ENCODE measurements around the gene RHOBTB1.

RHOBTB1 gene

DNA sequence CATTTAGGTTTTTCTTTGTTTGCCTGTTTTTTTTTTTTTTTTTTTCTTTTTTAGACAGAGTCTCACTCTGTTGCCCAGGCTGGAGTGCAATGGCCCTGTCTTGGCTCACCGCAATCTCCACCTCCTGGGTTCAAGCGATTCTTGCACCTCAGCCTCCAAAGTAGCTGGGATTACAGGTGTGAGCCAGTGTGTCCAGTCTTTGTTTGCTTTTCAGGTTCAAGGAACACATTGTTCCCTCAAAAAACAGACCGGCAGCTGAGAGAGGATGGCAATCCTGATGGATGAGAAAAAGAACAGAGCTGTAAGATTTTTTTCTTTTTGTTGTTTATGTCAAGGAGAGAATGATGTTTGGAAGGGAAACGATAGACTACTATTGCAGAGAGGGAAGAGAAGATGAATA, 23.3 kb upstream of the RHOBTB1 start:
- no peak for DNase-seq (ENCODE audit: low read depth in 2 of 3, low spot score in 2 of 3)

DNA sequence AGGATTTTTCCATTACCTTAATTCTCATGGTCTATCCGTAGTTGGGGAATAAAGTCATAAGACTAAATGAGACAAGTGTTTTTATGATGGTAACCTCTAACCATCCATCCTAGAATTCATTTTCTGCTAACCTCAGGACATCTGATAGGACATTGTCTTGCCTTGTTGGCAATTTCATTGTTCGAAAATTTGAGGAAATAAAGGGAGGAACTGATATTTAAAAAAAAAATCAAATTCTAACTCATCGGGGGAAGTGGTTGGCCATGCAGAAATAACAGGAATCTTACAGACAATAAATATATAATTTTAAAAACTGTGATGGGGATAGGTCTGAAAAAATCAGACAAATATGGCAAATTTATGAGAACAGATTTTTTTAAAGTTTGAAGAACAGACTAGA, 21.7 kb upstream of the RHOBTB1 start:
- DNase-seq (ENCODE audit: low read depth in 2 of 3, low spot score in 2 of 3): no peak

DNA sequence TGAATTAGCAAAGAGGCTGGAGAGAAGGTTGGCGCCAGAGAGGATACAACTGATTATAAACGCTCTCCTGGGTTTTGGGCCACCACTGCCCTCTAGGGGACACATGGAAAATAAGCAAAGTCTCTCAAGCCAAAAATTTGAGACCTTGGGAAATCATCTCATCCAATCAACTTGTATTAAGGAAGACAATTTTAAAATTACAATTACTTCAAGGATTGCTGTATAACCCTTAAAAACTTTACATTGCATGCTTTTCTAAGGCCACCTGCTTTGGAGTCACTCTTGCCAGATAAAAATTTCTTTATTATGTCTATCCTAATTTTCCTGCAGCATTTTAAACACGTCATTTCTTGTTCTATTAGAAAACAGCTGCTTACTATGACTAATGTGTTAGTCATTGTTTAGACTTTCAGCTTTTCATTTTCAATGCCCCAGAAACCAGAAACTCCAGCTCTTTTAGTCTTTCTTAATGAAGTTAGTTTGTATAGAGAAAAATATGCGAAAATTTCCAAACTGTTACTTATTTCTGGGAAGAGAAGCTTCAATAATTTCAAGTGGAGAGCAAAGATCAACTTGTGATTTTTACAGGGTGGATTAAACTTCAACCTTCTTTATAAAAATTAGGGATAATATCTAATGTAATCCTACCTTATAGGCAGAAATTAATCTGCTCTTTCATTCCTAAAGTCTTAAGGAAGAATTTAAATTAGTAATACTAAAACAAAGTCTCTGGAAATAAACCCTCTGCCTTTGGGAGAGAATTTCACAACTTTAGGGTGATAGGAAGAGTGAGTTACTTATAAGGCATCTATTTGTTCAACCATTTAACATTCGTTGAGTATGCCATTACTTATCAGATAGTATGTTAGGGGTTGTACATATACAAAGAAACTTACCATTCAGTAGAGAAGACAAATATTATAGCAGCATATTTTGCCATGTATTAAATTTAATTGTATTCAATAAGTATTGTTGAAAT, 20.6 kb upstream of the RHOBTB1 start:
- DNase-seq (ENCODE audit: low read depth in 2 of 3, low spot score in 2 of 3): no peak

DNA sequence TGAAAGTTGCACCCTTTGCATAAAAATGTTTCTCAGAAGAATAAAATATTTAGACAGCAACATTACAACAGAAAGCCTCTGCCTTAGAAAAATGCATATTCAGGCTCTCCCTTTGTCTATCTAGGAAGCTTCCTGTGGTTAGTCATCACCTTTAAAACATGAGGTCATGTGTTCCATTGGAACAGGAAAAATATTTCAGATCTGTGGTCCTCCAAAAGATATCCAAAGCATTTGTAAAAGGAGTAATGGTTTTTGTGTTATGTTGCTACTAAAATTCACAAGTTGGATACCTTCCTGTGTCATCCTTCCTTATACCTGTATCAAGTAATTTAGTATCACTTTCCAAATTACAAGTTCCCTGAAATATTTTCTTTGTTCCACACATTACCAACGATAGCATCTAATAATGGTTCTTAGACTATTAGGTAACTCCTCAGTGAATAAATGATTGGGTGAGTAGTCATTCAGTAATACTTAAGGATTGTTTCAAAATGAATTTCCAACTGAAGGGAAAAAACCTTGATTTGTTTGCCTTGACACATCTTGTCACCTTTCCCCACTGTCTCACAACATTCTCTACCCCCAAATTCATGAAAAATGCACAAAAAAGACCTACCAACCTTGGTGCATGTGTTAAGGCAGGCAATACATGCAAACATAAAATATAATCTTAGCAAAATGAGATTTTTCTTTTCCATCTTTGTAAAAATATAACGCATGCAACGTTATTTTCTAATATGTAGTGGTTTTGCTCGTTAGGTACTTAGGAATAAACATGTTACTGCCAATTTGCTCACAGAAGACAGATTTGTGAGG, 19.7 kb upstream of the RHOBTB1 start:
- DNase-seq (ENCODE audit: low read depth in 2 of 3, low spot score in 2 of 3): no peak

GRCh38 chr10:60962946-60963345, 19.0 kb upstream of the RHOBTB1 start:
- DNase-seq (ENCODE audit: low read depth in 2 of 3, low spot score in 2 of 3): no peak

DNA sequence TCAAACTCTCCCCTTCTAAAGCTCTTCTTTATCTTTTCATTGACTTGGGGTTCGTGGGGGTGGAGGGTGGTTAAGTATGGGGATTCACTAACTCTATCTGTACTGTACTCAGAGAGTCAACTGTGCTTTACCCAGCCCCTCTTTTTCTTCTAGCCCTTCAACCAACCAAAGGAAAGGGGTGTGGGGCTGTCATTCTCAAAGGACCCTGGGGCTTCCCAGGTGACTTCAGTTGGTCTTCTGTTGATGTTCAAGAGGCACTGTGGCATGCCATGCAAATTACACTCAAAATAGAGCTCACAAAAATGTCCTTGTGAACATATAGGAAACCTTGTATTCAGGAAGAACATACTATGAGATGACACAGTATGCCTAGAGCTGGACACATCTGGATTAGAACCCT, 16.9 kb upstream of the RHOBTB1 start:
- DNase-seq (ENCODE audit: low read depth in 2 of 3, low spot score in 2 of 3): no peak

GRCh38 chr10:60960031-60960430, 16.0 kb upstream of the RHOBTB1 start:
- no peak for DNase-seq (ENCODE audit: low read depth in 2 of 3, low spot score in 2 of 3)

DNA sequence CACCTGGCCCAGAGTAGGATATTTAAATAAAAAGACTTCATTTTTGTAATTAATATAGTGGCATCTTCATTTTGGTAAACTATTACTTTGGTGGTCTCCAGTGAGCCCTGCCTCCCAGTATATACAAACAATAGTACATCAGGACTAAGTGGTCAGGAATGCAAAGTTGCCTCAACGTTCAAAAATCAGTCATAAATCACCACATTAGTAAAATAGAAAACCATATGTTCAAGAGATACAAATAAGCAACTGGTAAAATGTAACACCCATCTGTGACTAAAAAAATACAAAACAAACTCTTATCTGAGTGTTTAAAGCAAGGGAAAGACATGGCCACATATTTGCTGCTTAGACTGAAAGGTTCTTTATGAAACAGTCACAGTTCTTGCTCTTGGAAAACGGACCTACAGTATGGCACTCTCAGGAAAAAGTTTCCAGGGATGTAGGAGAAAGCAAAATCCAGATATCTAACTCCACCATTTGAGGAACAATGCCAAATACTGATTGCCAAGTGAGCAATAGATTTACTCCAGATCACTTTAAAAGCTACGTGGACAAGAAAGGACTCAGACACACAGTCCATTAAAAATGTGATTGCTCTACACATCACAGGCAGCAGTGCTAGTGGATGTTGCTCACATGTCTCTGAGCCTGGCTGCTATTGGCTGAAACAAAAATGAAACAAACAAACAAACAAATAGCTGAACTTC, 15.1 kb upstream of the RHOBTB1 start:
- DNase-seq (ENCODE audit: low read depth in 2 of 3, low spot score in 2 of 3): no peak

GRCh38 chr10:60957667-60958221, 13.8 kb upstream of the RHOBTB1 start:
- no peak for DNase-seq (ENCODE audit: low read depth in 2 of 3, low spot score in 2 of 3)

DNA sequence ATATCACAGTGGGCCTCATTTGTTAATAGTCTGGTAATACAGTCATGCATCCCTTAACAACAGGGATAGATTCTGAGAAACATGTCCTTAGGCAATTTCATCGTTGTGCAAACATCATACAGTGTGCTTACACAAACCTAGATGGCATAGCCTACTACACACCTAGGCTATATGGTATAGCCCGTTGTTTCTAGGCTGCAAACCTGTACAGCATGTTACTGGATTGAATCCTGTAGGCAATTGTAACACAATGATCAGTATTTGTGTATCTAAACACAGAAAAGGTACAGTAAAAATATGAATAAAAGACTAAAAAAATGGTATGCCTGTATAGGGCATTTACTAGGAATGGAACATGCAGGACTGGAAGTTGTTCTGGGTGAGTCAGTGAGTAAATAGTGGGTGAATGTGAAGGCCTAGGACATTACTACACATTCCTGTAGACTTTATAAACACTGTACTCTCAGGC, 12.0 kb upstream of the RHOBTB1 start:
- DNase-seq (ENCODE audit: low read depth in 2 of 3, low spot score in 2 of 3): no peak

DNA sequence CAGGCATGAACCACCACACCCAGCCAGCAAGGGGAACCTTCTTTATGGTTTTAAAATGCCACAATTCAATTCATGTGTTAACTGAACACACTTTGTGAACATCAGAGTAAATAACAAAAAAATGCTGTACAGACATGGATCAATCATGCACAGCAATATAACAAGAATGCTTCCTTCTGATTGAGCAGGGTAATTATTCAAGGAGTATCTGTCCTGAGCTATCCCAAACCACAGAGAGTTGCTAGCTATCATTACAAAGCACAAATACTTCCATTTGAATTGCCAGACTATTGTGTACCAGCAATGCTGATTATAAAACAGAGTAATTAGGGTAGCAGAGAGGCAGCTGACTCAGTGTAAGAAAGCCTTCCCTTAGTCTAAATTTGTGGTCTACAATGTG, 11.3 kb upstream of the RHOBTB1 start:
- DNase-seq (ENCODE audit: low read depth in 2 of 3, low spot score in 2 of 3): no peak

- DNase-seq (ENCODE audit: low read depth in 2 of 3, low spot score in 2 of 3): no peak
Observed at GRCh38 chr10:60954035-60954434, 10.1 kb upstream of the RHOBTB1 start.

DNA sequence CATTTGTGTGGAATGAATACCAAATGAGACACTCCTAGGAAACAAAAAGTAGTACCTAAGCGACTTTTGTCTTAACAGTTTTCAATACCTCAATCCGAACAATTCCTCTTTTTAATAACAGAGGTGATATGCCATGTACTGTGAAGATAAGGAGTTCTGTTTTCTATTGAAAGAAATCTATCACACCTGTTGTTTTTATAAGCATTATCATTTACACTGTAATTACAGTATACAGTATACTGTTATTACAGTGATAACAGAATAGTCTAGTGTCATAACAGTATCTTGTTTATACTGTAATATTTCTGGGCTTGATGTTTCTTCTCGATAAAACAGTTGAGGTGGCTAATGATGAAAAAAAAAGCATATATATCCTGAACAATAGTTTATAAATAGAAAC, 9.4 kb upstream of the RHOBTB1 start:
- DNase-seq (ENCODE audit: low read depth in 2 of 3, low spot score in 2 of 3): no peak

GRCh38 chr10:60952846-60953220, 8.8 kb upstream of the RHOBTB1 start:
- no peak for DNase-seq (ENCODE audit: low read depth in 2 of 3, low spot score in 2 of 3)

DNA sequence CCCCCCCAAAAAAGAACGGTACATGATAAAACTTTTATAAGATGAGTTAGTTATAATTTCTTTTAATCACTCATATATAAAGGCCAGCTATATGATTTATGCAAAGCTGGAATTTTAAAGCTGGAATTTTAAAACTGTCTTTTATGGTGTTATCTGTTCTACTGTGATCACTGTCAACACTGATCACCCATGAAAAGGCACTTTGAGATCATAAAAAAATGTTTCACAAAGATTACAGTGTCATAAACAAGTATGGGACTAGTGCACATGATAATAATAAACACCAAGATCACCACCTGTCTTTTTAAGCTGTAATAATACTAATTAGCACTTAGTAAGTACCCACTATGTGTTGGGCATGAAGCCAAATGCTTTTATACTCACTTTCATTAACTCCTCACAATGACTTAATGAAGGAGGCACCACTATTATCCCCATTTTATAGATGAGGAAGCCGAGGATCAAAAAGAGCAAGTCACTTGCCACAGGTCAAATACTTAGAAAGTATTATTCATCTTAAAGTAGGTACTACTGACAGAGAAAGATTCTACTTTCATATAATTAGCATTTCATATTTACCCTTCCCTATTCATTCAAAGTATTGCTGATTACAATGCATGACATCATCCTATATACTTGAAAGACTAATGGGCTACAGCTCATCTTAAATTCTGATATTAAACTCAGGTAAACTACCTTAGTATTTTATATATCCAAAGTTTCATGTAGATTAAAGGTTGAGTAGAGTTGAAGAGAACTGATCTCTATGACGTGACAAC, 8.3 kb upstream of the RHOBTB1 start:
- no peak for DNase-seq (ENCODE audit: low read depth in 2 of 3, low spot score in 2 of 3)

GRCh38 chr10:60951272-60951724, 7.3 kb upstream of the RHOBTB1 start:
- DNase-seq (ENCODE audit: low read depth in 2 of 3, low spot score in 2 of 3): no peak

DNA sequence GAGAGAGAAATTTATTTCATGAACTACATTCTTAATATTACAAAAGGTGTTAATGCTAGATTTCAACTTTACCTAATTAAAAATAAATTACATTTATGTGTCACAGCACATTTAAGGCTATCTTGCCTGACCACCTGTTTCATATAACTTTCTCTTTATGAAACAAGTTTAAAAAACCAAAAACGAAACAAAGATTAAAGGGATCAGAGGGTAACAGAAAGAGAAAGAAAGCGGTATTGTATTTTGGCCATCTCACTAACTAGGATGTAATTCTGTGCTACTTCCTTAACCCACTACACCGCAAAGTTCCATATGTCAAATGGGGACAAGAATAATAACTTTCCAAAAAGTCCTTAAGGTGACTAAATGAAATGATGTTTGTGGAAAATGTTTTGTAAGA, 6.3 kb upstream of the RHOBTB1 start:
- no peak for DNase-seq (ENCODE audit: low read depth in 2 of 3, low spot score in 2 of 3)

GRCh38 chr10:60948851-60949250, 4.9 kb upstream of the RHOBTB1 start:
- no peak for DNase-seq (ENCODE audit: low read depth in 2 of 3, low spot score in 2 of 3)

DNA sequence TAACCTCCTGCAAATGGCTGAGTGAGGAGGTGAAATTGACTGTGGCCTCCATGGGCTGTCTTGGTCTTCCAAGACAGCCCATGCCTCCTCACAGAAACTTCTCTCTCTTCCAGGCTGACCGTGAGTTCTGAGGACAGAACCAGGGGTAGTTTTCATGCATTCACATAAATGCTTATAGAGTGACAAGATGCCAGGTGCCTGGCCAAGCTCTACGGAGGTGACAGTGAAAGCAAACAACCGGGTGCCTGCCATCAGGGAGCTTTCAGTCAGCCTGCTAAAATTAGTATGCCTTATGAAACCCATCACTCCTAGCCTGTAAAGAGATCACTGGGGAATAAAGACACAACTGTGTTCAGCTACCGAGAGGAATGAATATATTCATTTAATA, 919 bp upstream of the RHOBTB1 start:
- no peak for DNase-seq (ENCODE audit: low read depth in 2 of 3, low spot score in 2 of 3)

DNA sequence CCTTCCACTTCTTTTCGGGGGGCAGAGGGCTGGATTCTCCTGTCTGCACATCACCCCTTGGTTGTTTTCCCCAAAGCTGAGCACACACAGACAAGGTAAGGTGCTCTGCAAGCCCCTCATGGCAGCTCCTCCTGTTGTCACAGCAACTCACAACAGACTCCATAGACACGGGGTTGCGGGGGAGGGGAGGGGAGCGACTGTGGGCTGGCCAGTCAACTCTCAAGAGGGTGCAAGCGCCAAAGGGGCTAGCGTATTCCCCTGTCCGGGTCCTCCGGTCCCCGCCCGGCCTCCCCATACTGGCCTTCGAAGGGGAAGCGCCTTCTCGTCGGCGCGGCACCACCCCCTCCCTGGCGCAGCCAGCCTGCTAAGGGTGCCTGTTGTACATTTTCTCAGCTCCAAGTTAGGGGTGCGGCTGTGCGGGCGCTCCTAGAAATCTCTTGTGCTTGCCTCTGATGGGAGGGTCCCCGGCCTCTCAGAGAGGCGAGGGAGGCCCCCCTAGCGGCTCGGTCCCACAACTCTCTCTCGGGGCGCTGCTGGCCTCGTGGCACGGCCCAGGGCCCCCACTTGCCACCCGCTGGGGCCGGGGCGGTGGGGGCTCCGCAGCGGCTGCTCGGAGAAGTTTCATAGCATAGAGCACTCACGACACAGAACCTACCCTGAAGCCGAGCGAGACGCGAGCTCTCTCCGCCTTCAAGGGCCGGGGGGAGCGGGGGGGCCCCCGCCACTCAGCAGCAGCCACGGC, 498 bp downstream of the RHOBTB1 start:
- DNase-seq (ENCODE audit: low read depth in 2 of 3, low spot score in 2 of 3): no peak

All from activated CD8-positive, alpha-beta memory T cell treated with anti-CD3 and anti-CD28 coated beads for 48 hours (primary cell).